HepG2 (cell line): ENCODE measurements around the gene ARHGEF6. TPM values are rescaled to one million over a fixed set of nuclear protein-coding genes. Genes with fewer than 3 reads are reported as not detected.

Experiments used
- ATAC-seq: fragments of 200-7000 bp; cut with Tn5 transposase; 3 replicates; pipeline ENCODE4 v1.9.1; 2020; ENCODE audit warnings: mild to moderate bottlenecking, moderate library complexity
- BruUV-seq: library from RNA; stranded (reverse); fragments of 400-500 nt; replicated peaks from 2 replicates; lab custom pipeline; 2021; lab: Mats Ljungman, UMichigan
- CTCF ChIA-PET: fragments of 300-600 bp; formaldehyde crosslinking; extraction: SDS; loops from one replicate; lab custom pipeline; 2021; ENCODE audit warnings: low total read pairs, inconsistent platforms, low intra/inter-chr PET ratio; lab: Yijun Ruan, JAX
- POLR2A ChIA-PET: fragments of 350-600 bp; sonication (Branson Sonifier 250); formaldehyde crosslinking; loops from one replicate; lab custom pipeline; 2020; ENCODE audit warnings: antibody characterized with exemption, inconsistent platforms; lab: Yijun Ruan, JAX
- DNase-seq: peaks from one replicate; pipeline ENCODE4 v3.0.0-alpha.2; 2015; ENCODE audit warnings: low spot score
- FAIRE-seq: peaks from 3 replicates; lab custom pipeline; 2011; peaks lifted over from hg19 to GRCh38; lab: Jason Lieb, UNC
- H2AFZ ChIP-seq: one replicate; pipeline ENCODE4 v1.6.1; 2011; ENCODE audit warnings: low read length, inconsistent platforms
- H3K27ac ChIP-seq: fragments of 300-600 bp; 3 replicates; pipeline ENCODE4 v1.8.0; 2011; ENCODE audit warnings: mixed run types, mild to moderate bottlenecking, mixed read lengths, low read length, inconsistent platforms; ENCODE audit not compliant: insufficient read depth; ENCODE audit errors: extremely low read length
- H3K27me3 ChIP-seq, 2 experiments: fragments of 200-600 bp in 1 of 2; 2 replicates in 1 of 2; 3 replicates in 1 of 2; pipeline versions ENCODE4 v1.6.0 to v1.8.0; 2011; ENCODE audit warnings: low read length in 2 of 2, mild to moderate bottlenecking in 2 of 2, moderate library complexity in 2 of 2, inconsistent platforms in 1 of 2; ENCODE audit not compliant: insufficient read depth in 2 of 2, control insufficient read depth in 1 of 2
- H3K36me3 ChIP-seq, 2 experiments: fragments of 200-600 bp in 1 of 2; replicated peaks in 1 of 2; 2 replicates in 1 of 2; 3 replicates in 1 of 2; pipeline versions ENCODE4 v1.5.1 to v1.8.0; 2011; ENCODE audit warnings: low read length in 2 of 2, inconsistent platforms in 1 of 2; ENCODE audit not compliant: insufficient read depth in 2 of 2, control insufficient read depth in 1 of 2
- H3K4me1 ChIP-seq: 2 replicates; pipeline ENCODE4 v1.5.1; 2012; ENCODE audit warnings: low read length, inconsistent platforms; ENCODE audit not compliant: insufficient read depth
- H3K4me2 ChIP-seq: 2 replicates; pipeline ENCODE4 v1.6.0; 2011; ENCODE audit warnings: low read depth, low read length, inconsistent platforms
- H3K4me3 ChIP-seq, 3 experiments: fragments of 200-600 bp in 1 of 3; sonication (generic), shearing (Covaris generic) in 1 of 3; replicated peaks in 1 of 3; 2 replicates each; pipeline ENCODE4 v1.5.1; 2011 to 2016; ENCODE audit warnings: low read length in 3 of 3, inconsistent platforms in 2 of 3, low read depth in 2 of 3, mild to moderate bottlenecking in 2 of 3, control low read depth in 1 of 3, mixed read lengths in 1 of 3; ENCODE audit not compliant: insufficient read depth in 1 of 3
- H3K79me2 ChIP-seq: one replicate; pipeline ENCODE4 v1.6.1; 2011; ENCODE audit warnings: low read length, inconsistent platforms; ENCODE audit not compliant: insufficient read depth
- H3K9ac ChIP-seq: 2 replicates; pipeline ENCODE4 v1.6.0; 2011; ENCODE audit warnings: mild to moderate bottlenecking, low read depth, low read length, inconsistent platforms; ENCODE audit not compliant: insufficient read depth
- H3K9me3 ChIP-seq: 2 replicates; pipeline ENCODE4 v1.5.1; 2012; ENCODE audit warnings: mild to moderate bottlenecking, low read length
- H4K20me1 ChIP-seq: 2 replicates; pipeline ENCODE4 v1.6.0; 2011; ENCODE audit warnings: inconsistent platforms, mild to moderate bottlenecking, low read length, moderate library complexity; ENCODE audit not compliant: insufficient read depth
- ARNTL ChIP-seq: sonication (generic); formaldehyde crosslinking; IDR thresholded peaks from 2 replicates; pipeline ENCODE4 v1.4.0; 2020; ENCODE audit warnings: mild to moderate bottlenecking, missing genetic modification reagents
- SMARCC2 ChIP-seq: fragments of 450-650 bp; IDR thresholded peaks from 2 replicates; pipeline ENCODE4 v1.6.1; 2017; ENCODE audit warnings: antibody characterized with exemption, mild to moderate bottlenecking
- STAG1 ChIP-seq: sonication (generic); formaldehyde crosslinking; IDR thresholded peaks from 2 replicates; pipeline ENCODE4 v1.4.0; 2020; ENCODE audit warnings: missing genetic modification reagents
- ZNF264 ChIP-seq: sonication (generic); formaldehyde crosslinking; IDR thresholded peaks from 2 replicates; pipeline ENCODE4 v1.4.0; 2020; ENCODE audit warnings: missing genetic modification reagents
- ZNF343 ChIP-seq: sonication (generic); formaldehyde crosslinking; IDR thresholded peaks from 2 replicates; pipeline ENCODE4 v1.4.0; 2020; ENCODE audit warnings: mild to moderate bottlenecking, missing genetic modification reagents
- WGBS: methylation state at CpG from one replicate; pipeline ENCODE4 v1.1.6; 2017; ENCODE audit warnings: low lambda C conversion rate; 5-methylcytosine and 5-hydroxymethylcytosine counted together
- in situ Hi-C: cut with HindIII; loops from 2 replicates; pipeline ENCODE4 v1.10.0; 2017; ENCODE audit warnings: low pct_unique_long_range_greater_than_20kb; ENCODE audit not compliant: extremely low pct_ligation_motif_present
- intact Hi-C: fragments of 100-400 bp; cut with micrococcal nuclease; formaldehyde crosslinking; loops from one replicate; pipeline ENCODE4 v1.10.0; 2022; ENCODE audit not compliant: unreplicated experiment
- polyA plus RNA-seq, 8 experiments: library from polyadenylated mRNA; depleted of rRNA in 3 of 8; stranded (reverse) in 7 of 8; unstranded in 1 of 8; fragments of >200 nt; fragmentation: Illumina TruSeq in 4 of 8; extraction: Trizol in 4 of 8; gene quantifications; 2 replicates each; pipeline versions ENCODE4 v1.2.1 to v1.2.3, GENCODE V29; 2011 to 2016; ENCODE audit warnings: low read depth in 4 of 8, missing spikeins in 1 of 8, mixed read lengths in 1 of 8; ENCODE audit not compliant: insufficient read depth in 1 of 8
- total RNA-seq, 5 experiments: library from RNA; depleted of rRNA; stranded (reverse); fragments of >200 nt; fragmentation: Illumina TruSeq; extraction: Trizol; gene quantifications; 2 replicates each; pipeline ENCODE4 v1.2.3, GENCODE V29; 2016; ENCODE audit warnings: low read depth in 1 of 5
- TF ChIP-seq, protein P1 (sequence below): sonication (generic); formaldehyde crosslinking; IDR thresholded peaks from 2 replicates; pipeline ENCODE4 v1.5.1; 2020; ENCODE audit warnings: mild to moderate bottlenecking, missing genetic modification reagents, borderline replicate concordance
- TF ChIP-seq, protein P2 (sequence below): sonication (generic); formaldehyde crosslinking; IDR thresholded peaks from 2 replicates; pipeline ENCODE4 v1.4.0; 2020; ENCODE audit warnings: missing genetic modification reagents
- TF ChIP-seq, protein P3 (sequence below): sonication (generic); formaldehyde crosslinking; IDR thresholded peaks from 2 replicates; pipeline ENCODE4 v1.8.1; 2023; ENCODE audit warnings: mild to moderate bottlenecking, moderate library complexity, missing genetic modification reagents
- TF ChIP-seq, protein P4 (sequence below): conservative IDR thresholded peaks from 2 replicates; pipeline ENCODE4 v1.6.1; 2018; ENCODE audit warnings: missing genetic modification reagents

ARHGEF6 gene
- total and polyA plus RNA-seq, 2 of the 13 experiments (the other 11 are each of a cell fraction or from before 2014, with no cell fraction given): 0.03 TPM; not detected in 1

DNA sequence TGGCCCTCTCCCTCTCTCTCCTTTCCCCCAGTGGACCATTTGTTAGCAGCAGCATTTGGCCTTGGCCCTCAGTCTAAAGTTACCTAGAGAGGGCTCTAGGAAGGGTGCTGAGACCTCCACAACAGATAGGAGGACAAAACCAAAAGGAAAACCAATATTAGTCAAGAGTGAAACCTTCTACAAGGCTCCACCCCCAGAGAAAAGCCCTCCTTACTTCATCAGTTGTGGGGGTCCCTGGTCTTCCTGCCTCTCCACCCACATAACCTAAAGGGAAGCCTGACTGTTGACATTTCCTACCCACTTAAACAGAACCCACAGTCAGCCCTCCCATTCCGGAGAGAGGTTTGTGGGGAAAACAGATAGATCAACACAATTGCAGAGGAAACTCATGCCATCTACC, 137.5 kb downstream of the ARHGEF6 start (continued):
- TF ChIP-seq, protein P1, sequence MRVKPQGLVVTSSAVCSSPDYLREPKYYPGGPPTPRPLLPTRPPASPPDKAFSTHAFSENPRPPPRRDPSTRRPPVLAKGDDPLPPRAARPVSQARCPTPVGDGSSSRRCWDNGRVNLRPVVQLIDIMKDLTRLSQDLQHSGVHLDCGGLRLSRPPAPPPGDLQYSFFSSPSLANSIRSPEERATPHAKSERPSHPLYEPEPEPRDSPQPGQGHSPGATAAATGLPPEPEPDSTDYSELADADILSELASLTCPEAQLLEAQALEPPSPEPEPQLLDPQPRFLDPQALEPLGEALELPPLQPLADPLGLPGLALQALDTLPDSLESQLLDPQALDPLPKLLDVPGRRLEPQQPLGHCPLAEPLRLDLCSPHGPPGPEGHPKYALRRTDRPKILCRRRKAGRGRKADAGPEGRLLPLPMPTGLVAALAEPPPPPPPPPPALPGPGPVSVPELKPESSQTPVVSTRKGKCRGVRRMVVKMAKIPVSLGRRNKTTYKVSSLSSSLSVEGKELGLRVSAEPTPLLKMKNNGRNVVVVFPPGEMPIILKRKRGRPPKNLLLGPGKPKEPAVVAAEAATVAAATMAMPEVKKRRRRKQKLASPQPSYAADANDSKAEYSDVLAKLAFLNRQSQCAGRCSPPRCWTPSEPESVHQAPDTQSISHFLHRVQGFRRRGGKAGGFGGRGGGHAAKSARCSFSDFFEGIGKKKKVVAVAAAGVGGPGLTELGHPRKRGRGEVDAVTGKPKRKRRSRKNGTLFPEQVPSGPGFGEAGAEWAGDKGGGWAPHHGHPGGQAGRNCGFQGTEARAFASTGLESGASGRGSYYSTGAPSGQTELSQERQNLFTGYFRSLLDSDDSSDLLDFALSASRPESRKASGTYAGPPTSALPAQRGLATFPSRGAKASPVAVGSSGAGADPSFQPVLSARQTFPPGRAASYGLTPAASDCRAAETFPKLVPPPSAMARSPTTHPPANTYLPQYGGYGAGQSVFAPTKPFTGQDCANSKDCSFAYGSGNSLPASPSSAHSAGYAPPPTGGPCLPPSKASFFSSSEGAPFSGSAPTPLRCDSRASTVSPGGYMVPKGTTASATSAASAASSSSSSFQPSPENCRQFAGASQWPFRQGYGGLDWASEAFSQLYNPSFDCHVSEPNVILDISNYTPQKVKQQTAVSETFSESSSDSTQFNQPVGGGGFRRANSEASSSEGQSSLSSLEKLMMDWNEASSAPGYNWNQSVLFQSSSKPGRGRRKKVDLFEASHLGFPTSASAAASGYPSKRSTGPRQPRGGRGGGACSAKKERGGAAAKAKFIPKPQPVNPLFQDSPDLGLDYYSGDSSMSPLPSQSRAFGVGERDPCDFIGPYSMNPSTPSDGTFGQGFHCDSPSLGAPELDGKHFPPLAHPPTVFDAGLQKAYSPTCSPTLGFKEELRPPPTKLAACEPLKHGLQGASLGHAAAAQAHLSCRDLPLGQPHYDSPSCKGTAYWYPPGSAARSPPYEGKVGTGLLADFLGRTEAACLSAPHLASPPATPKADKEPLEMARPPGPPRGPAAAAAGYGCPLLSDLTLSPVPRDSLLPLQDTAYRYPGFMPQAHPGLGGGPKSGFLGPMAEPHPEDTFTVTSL (CRISPR knock-in tag): no peak
- TF ChIP-seq ZNF343 (CRISPR knock-in tag): no peak
- TF ChIP-seq, protein P2, sequence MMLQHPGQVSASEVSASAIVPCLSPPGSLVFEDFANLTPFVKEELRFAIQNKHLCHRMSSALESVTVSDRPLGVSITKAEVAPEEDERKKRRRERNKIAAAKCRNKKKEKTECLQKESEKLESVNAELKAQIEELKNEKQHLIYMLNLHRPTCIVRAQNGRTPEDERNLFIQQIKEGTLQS (CRISPR knock-in tag): no peak
- TF ChIP-seq, all 625 proteins: peak for 0

DNA sequence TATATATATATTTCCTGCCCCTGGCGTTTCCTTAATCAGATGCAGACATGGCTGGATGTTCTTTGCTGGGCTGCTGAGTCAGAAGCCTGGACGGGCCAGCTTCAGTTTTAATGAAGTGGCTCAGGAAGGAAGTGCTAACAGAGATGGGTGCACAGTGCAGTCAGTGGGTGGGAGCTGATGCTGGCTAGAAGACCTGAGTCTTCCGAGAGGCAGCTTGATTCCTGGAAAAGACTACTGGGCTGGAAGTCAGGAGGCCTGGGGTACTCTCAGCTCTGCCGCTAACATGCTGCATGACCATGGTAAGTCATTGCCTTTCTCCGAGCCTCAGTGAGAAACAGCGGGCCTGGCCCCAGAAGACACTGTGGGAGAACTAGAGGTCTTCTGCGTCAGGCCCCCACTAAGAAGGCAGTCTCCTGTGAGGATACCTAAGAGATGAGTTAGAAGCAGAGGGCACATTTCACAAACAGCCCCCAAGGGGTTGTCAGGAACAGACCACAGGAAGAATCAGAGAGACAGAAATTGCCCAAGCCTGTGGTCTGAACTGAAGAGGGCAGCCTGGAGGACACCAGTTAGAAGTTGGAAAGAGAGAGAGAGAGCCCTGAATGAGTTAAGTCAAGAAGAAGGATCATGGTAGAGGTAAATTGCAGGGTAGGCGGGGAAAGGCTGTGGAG, 141.1 kb downstream of the ARHGEF6 start:
- WGBS: 13% methylated on average over 2 of the region's 8 CpGs
- intact Hi-C loops (no loop called here), in situ Hi-C loops (no loop called here)
- CTCF ChIA-PET: no interaction called here
- no peaks in the 10 kb centered on the region for H3K9me3 ChIP-seq
- no peak overlapping the region for H3K9ac ChIP-seq
- H3K36me3 ChIP-seq: no peaks in the 10 kb centered on the region
- TF ChIP-seq, protein P3, sequence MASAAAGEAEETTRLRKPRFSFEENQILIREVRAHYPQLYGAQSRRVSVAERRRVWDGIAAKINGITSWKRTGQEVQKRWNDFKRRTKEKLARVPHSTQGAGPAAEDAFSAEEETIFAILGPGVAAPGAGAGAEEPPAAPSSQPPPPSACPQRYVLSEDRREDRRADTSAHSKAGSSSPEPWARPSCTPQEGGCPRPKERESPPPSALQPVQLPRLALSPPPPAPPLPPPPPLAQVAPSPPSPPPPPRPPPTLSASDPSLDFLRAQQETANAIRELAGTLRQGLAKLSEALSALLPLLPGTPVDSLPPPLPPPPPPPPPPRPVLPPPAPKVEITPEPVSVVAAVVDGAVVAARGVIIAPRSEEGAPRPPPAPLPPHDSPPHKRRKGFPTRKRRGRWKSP (CRISPR knock-in tag): no peak
- no peak for TF ChIP-seq STAG1 (CRISPR knock-in tag)
- TF ChIP-seq, protein P4, sequence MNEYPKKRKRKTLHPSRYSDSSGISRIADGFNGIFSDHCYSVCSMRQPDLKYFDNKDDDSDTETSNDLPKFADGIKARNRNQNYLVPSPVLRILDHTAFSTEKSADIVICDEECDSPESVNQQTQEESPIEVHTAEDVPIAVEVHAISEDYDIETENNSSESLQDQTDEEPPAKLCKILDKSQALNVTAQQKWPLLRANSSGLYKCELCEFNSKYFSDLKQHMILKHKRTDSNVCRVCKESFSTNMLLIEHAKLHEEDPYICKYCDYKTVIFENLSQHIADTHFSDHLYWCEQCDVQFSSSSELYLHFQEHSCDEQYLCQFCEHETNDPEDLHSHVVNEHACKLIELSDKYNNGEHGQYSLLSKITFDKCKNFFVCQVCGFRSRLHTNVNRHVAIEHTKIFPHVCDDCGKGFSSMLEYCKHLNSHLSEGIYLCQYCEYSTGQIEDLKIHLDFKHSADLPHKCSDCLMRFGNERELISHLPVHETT (CRISPR knock-in tag): no peak
- TF ChIP-seq SMARCC2: no peak
- no peak for TF ChIP-seq ARNTL (CRISPR knock-in tag)
- TF ChIP-seq ZNF264 (CRISPR knock-in tag): no peak
- FAIRE-seq (no peak), ATAC-seq (no peak), DNase-seq (no peak)
- H3K4me2 ChIP-seq: no peak overlapping the region
- H3K4me1 ChIP-seq: no peaks in the 10 kb centered on the region
- no peaks in the 10 kb centered on the region for H4K20me1 ChIP-seq
- no peaks in the 10 kb centered on the region for H3K27me3 ChIP-seq
- no peak overlapping the region for H3K4me3 ChIP-seq
- no peak overlapping the region for H3K27ac ChIP-seq
- no peak overlapping the region for H2AFZ ChIP-seq
- no TSS peak for BruUV-seq
- POLR2A ChIA-PET: no interaction called here
- H3K79me2 ChIP-seq: no peaks in the 10 kb centered on the region
